Measurements from ENCODE around the gene HAPLN1.
"Not testable (repeated sequence)": the region's sequence is repeated elsewhere in the genome, so short reads cannot be mapped to it uniquely, and the experiment has no call there.

HAPLN1 gene

DNA sequence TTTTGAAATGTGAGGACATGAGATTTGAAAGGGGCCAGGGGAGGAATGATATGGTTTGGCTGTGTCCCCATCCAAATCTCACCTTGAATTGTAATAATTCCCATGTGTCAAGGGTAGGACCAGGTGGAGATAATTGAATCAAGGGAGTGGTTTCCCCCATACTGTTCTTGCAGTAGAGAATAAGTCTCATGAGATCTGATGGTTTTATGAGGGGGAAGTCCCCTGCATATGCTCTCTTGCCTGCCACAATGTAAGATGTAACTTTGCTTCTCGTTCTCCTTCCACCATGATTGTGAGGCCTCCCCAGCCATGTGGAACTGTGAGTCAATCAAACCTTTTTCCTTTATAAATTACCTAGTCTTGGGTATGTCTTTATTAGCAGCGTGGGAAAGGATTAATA is 15.5 kb upstream of the HAPLN1 start:
- not testable (repeated sequence) for H3K4me1 ChIP-seq (ENCODE audit: control insufficient read depth, insufficient read depth, low read length); H3K27me3 ChIP-seq (ENCODE audit: control insufficient read depth, insufficient read depth, low read length); H3K9ac ChIP-seq (ENCODE audit: low read depth, low read length); H3K4me3 ChIP-seq (ENCODE audit: low read depth, low read length); H3K9me3 ChIP-seq (ENCODE audit: control insufficient read depth, insufficient read depth, low read length); H3K36me3 ChIP-seq (ENCODE audit: control insufficient read depth, insufficient read depth, low read length)

GRCh38 chr5:83735058-83735457 is 14.4 kb upstream of the HAPLN1 start:
- H3K4me3 ChIP-seq (ENCODE audit: low read depth, low read length); H3K9me3 ChIP-seq (ENCODE audit: control insufficient read depth, insufficient read depth, low read length); H3K4me1 ChIP-seq (ENCODE audit: control insufficient read depth, insufficient read depth, low read length); H3K36me3 ChIP-seq (ENCODE audit: control insufficient read depth, insufficient read depth, low read length); H3K27me3 ChIP-seq (ENCODE audit: control insufficient read depth, insufficient read depth, low read length); H3K9ac ChIP-seq (ENCODE audit: low read depth, low read length): not testable (repeated sequence)

GRCh38 chr5:83731638-83732037 is 11.0 kb upstream of the HAPLN1 start:
- Histone ChIP-seq H3K27me3 (ENCODE audit: control insufficient read depth, insufficient read depth, low read length) (no peaks in the 10 kb centered on the region), H3K9me3 (ENCODE audit: control insufficient read depth, insufficient read depth, low read length) (no peaks in the 10 kb centered on the region), H3K4me3 (ENCODE audit: low read depth, low read length) (no peak overlapping the region), H3K9ac (ENCODE audit: low read depth, low read length) (no peak overlapping the region), H3K4me1 (ENCODE audit: control insufficient read depth, insufficient read depth, low read length) (no peaks in the 10 kb centered on the region), H3K36me3 (ENCODE audit: control insufficient read depth, insufficient read depth, low read length) (no peaks in the 10 kb centered on the region)

GRCh38 chr5:83729362-83729761 is 8.7 kb upstream of the HAPLN1 start:
- Histone ChIP-seq H3K36me3 (ENCODE audit: control insufficient read depth, insufficient read depth, low read length) (no peaks in the 10 kb centered on the region), H3K9ac (ENCODE audit: low read depth, low read length) (no peak overlapping the region), H3K27me3 (ENCODE audit: control insufficient read depth, insufficient read depth, low read length) (no peaks in the 10 kb centered on the region)

DNA sequence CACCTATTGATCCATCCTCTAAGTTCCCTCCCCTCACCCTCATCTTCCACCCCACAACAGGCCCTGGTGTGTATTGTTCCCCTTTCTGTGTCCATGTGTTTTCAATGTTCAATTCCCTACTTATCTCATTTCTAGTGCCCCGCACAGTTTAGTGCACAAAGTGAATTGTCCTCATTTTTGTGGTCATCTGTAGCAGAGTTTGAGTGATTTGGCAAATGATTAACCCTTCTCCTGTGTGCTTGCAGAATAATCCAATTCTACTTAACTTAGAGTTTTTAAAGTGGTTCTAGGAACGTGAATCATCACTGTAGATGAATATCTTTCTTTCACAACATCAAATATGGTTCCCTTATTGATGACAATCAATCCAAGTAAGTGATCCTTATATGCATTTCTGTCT is 6.3 kb upstream of the HAPLN1 start:
- H3K4me1 ChIP-seq (ENCODE audit: control insufficient read depth, insufficient read depth, low read length), result peaks cover 13% of the 10 kb centered on the region
- H3K9me3 ChIP-seq (ENCODE audit: control insufficient read depth, insufficient read depth, low read length), result no peaks in the 10 kb centered on the region
- H3K27me3 ChIP-seq (ENCODE audit: control insufficient read depth, insufficient read depth, low read length), result no peaks in the 10 kb centered on the region
- H3K4me3 ChIP-seq (ENCODE audit: low read depth, low read length), result no peak overlapping the region
- no peaks in the 10 kb centered on the region for H3K36me3 ChIP-seq (ENCODE audit: control insufficient read depth, insufficient read depth, low read length)
- H3K9ac ChIP-seq (ENCODE audit: low read depth, low read length), result no peak overlapping the region

More at GRCh38 chr5:83729362-83729761, 8.7 kb upstream of the HAPLN1 start:
- H3K4me1 ChIP-seq (ENCODE audit: control insufficient read depth, insufficient read depth, low read length), result peaks cover 6% of the 10 kb centered on the region
- no peaks in the 10 kb centered on the region for H3K9me3 ChIP-seq (ENCODE audit: control insufficient read depth, insufficient read depth, low read length)
- no peak overlapping the region for H3K4me3 ChIP-seq (ENCODE audit: low read depth, low read length)

DNA sequence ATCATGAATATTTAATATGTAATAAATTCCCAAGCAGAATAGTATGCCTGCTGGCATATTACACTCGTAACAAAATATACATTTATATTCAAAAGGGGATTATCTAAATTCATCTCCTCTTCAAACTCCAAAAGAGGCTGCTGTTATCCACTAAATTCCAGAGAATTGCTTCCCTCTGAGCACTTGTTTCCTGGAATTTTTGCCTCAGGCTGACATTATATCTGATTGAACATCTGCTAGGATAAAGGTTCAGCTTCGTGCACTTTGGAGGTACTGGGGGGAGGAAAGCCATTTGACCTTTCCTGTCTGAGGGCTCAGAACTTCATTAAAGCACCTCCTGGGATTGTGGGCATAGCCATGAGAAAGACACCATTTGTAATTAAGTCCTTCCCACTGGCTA is 4.3 kb upstream of the HAPLN1 start:
- Histone ChIP-seq H3K9me3 (ENCODE audit: control insufficient read depth, insufficient read depth, low read length) (no peaks in the 10 kb centered on the region), H3K9ac (ENCODE audit: low read depth, low read length) (no peak overlapping the region), H3K4me1 (ENCODE audit: control insufficient read depth, insufficient read depth, low read length) (peaks cover 18% of the 10 kb centered on the region), H3K36me3 (ENCODE audit: control insufficient read depth, insufficient read depth, low read length) (no peaks in the 10 kb centered on the region), H3K27me3 (ENCODE audit: control insufficient read depth, insufficient read depth, low read length) (peaks cover 14% of the 10 kb centered on the region), H3K4me3 (ENCODE audit: low read depth, low read length) (no peak overlapping the region)

GRCh38 chr5:83724001-83724400 is 3.3 kb upstream of the HAPLN1 start:
- no peaks in the 10 kb centered on the region for H3K9me3 ChIP-seq (ENCODE audit: control insufficient read depth, insufficient read depth, low read length)
- H3K27me3 ChIP-seq (ENCODE audit: control insufficient read depth, insufficient read depth, low read length), result peaks cover 14% of the 10 kb centered on the region
- H3K4me3 ChIP-seq (ENCODE audit: low read depth, low read length), result no peak overlapping the region
- H3K4me1 ChIP-seq (ENCODE audit: control insufficient read depth, insufficient read depth, low read length), result peaks cover 18% of the 10 kb centered on the region
- no peak overlapping the region for H3K9ac ChIP-seq (ENCODE audit: low read depth, low read length)
- no peaks in the 10 kb centered on the region for H3K36me3 ChIP-seq (ENCODE audit: control insufficient read depth, insufficient read depth, low read length)

DNA sequence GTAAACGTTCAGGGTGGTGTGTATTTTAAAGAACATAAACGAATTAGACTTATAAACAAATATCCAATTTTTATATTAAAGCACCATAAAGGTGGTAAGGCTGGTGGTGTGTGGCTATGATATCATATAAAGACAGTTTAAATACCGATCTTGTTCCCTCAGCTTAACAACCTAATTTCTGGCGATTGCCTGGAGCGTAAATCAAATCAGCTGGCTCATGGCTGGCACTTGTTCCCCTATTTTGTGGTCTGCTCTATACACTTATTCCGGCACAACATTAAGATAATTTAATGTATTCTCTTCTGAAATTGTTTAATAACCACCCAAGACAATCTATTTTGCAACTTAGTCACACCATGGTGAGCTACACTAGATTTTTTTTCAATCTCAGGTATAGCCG is 2.4 kb upstream of the HAPLN1 start:
- Histone ChIP-seq H3K27me3 (ENCODE audit: control insufficient read depth, insufficient read depth, low read length) (peaks cover 14% of the 10 kb centered on the region), H3K9ac (ENCODE audit: low read depth, low read length) (no peak overlapping the region), H3K4me3 (ENCODE audit: low read depth, low read length) (peak overlapping the region; percentile 67), H3K36me3 (ENCODE audit: control insufficient read depth, insufficient read depth, low read length) (no peaks in the 10 kb centered on the region), H3K4me1 (ENCODE audit: control insufficient read depth, insufficient read depth, low read length) (peaks cover 18% of the 10 kb centered on the region), H3K9me3 (ENCODE audit: control insufficient read depth, insufficient read depth, low read length) (no peaks in the 10 kb centered on the region)

DNA sequence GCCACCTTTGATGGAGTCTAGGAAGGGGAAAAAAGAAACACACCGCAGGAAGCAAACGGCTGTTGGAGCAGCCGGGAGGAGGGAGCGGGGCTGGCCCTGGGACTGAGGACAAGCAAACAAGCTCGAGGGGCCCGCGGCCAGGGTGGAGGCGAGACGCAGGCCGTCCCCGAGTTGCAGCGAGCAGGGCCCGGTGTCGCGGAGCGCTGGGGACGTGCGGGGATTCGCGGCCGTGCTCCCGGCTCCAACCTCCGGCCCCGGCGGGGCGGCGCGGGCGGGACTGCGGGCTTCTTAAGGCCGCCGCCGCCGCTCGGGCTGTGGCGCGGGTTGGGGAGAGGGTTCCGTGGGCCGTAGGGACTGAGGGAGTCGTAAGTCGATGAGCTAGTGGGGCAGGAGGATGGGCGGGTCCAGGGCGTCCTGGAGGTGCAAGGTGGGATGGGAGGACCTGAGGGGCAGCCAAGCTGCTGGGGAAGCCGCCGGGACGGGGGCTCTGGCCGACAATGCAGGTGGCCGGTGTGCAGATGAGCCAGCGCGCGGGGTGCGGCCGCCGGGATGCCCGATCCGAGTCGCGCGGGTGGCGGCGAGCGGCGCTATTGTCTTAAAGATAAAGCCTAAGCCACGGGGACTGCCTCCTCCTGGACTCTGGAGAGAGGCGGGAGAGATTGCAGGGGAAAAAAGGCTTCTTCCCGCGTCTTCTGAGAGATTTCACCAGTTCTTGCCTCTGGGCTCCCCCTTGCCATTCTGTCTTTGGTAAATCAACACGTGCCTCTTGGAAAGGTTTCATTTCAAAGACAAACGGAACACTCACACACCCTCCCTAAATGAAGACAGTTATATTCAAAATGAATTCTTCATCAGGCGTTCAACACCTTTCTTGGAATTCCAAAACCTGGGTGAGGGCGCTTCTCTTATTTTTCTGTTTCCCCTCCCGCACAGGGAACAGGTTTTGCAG is 1.6 kb upstream of the HAPLN1 start:
- Histone ChIP-seq H3K27me3 (ENCODE audit: control insufficient read depth, insufficient read depth, low read length) (peaks cover 14% of the 10 kb centered on the region), H3K9ac (ENCODE audit: low read depth, low read length) (peak overlapping the region; percentile 30), H3K4me3 (ENCODE audit: low read depth, low read length) (peak overlapping the region; percentile 67)

GRCh38 chr5:83718936-83719495 is 1.6 kb downstream of the HAPLN1 start:
- H3K9ac ChIP-seq (ENCODE audit: low read depth, low read length), result no peak overlapping the region
- no peaks in the 10 kb centered on the region for H3K9me3 ChIP-seq (ENCODE audit: control insufficient read depth, insufficient read depth, low read length)
- H3K4me1 ChIP-seq (ENCODE audit: control insufficient read depth, insufficient read depth, low read length), result peaks cover 11% of the 10 kb centered on the region
- H3K4me3 ChIP-seq (ENCODE audit: low read depth, low read length), result no peak overlapping the region
- H3K27me3 ChIP-seq (ENCODE audit: control insufficient read depth, insufficient read depth, low read length), result peaks cover 14% of the 10 kb centered on the region
- H3K36me3 ChIP-seq (ENCODE audit: control insufficient read depth, insufficient read depth, low read length), result no peaks in the 10 kb centered on the region

More for the DNA sequence above, 1.6 kb upstream of the HAPLN1 start:
- no peaks in the 10 kb centered on the region for H3K36me3 ChIP-seq (ENCODE audit: control insufficient read depth, insufficient read depth, low read length)
- H3K4me1 ChIP-seq (ENCODE audit: control insufficient read depth, insufficient read depth, low read length), result peaks cover 18% of the 10 kb centered on the region
- H3K9me3 ChIP-seq (ENCODE audit: control insufficient read depth, insufficient read depth, low read length), result no peaks in the 10 kb centered on the region

GRCh38 chr5:83718195-83718825 is 2.3 kb downstream of the HAPLN1 start:
- no peak overlapping the region for H3K4me3 ChIP-seq (ENCODE audit: low read depth, low read length)
- no peaks in the 10 kb centered on the region for H3K9me3 ChIP-seq (ENCODE audit: control insufficient read depth, insufficient read depth, low read length)
- H3K27me3 ChIP-seq (ENCODE audit: control insufficient read depth, insufficient read depth, low read length), result peaks cover 14% of the 10 kb centered on the region
- H3K36me3 ChIP-seq (ENCODE audit: control insufficient read depth, insufficient read depth, low read length), result no peaks in the 10 kb centered on the region
- no peak overlapping the region for H3K9ac ChIP-seq (ENCODE audit: low read depth, low read length)
- peaks cover 5% of the 10 kb centered on the region for H3K4me1 ChIP-seq (ENCODE audit: control insufficient read depth, insufficient read depth, low read length)
